Esophagus muscularis mucosa (tissue), 4 donors: ENCODE data around the gene SGPP2. TPM values are rescaled to one million over a fixed set of nuclear protein-coding genes. Genes with fewer than 3 reads are reported as not detected.

ENCODE experiments used
- DNase-seq: peaks from one replicate; pipeline ENCODE4 v3.0.0-alpha.2; 2017; ENCODE audit errors: extremely low spot score
- H3K27ac ChIP-seq, 4 donors: fragments of 200-600 bp; sonication (generic); replicated peaks in 1 of 4; 1 replicate in 3 of 4; 2 replicates in 1 of 4; pipeline ENCODE4 v1.5.1; 2016 to 2019; ENCODE audit warnings: mild to moderate bottlenecking in 1 of 4
- H3K27me3 ChIP-seq, 4 donors: fragments of 200-600 bp; sonication (generic); one replicate each; pipeline versions ENCODE4 v1.5.1 to v1.6.0; 2016 to 2019
- H3K36me3 ChIP-seq, 4 donors: fragments of 200-600 bp; sonication (generic); one replicate each; pipeline ENCODE4 v1.5.1; 2016 to 2019
- H3K4me1 ChIP-seq, 4 donors: fragments of 200-600 bp; sonication (generic); one replicate each; pipeline ENCODE4 v1.5.1; 2016 to 2019
- H3K4me3 ChIP-seq, 4 donors: fragments of 200-600 bp; sonication (generic); 1 replicate in 2 of 4; 2 replicates in 2 of 4; pipeline ENCODE4 v1.5.1; 2016 to 2019; ENCODE audit warnings: mild to moderate bottlenecking in 4 of 4, moderate library complexity in 1 of 4
- H3K9me3 ChIP-seq, 4 donors: fragments of 200-600 bp; sonication (generic); 1 replicate in 3 of 4; 2 replicates in 1 of 4; pipeline ENCODE4 v1.5.1; 2016 to 2019
- CTCF ChIP-seq, 3 experiments: fragments of 200-600 bp in 2 of 3; fragments of 450-650 bp in 1 of 3; sonication (generic) in 2 of 3; IDR thresholded peaks; one replicate each; pipeline ENCODE4 v1.5.1; 2017 to 2019; ENCODE audit warnings: antibody characterized with exemption in 3 of 3, mild to moderate bottlenecking in 2 of 3, moderate library complexity in 1 of 3
- EP300 ChIP-seq: sonication (generic); formaldehyde crosslinking; IDR thresholded peaks from one replicate; pipeline ENCODE4 v1.6.1; 2017; ENCODE audit warnings: antibody characterized with exemption
- POLR2A ChIP-seq: fragments of 450-650 bp; IDR thresholded peaks from one replicate; pipeline ENCODE4 v1.6.1; 2017; ENCODE audit warnings: antibody characterized with exemption, moderate library complexity, mild to moderate bottlenecking, low read depth
- POLR2AphosphoS5 ChIP-seq, 2 donors: sonication (generic); formaldehyde crosslinking; IDR thresholded peaks; one replicate each; pipeline ENCODE4 v1.6.1; 2017; ENCODE audit warnings: antibody characterized with exemption in 2 of 2
- WGBS: methylation state at CpG from one replicate; pipeline ENCODE4 v1.1.5; 2018; 5-methylcytosine and 5-hydroxymethylcytosine counted together
- intact Hi-C: fragments of 100-400 bp; cut with DNase I; formaldehyde crosslinking; loops from one replicate; pipeline ENCODE4 v1.15.1; 2023
- total RNA-seq, 4 donors: library from RNA; depleted of rRNA; stranded (reverse); fragments of >200 nt; gene quantifications; one replicate each; pipeline versions ENCODE4 v1.1.0 to v1.2.1, GENCODE V29; 2016

SGPP2 gene
- total RNA-seq, 4 donors from 2014 or later, result 0.32 to 0.83 (median 0.52) TPM

- Histone ChIP-seq H3K4me1 (no peaks in the 10 kb centered on the region), H3K36me3 (peaks cover 0 to 27% (median 4%) of the 10 kb centered on the region in 4 donors), H3K27ac (no peak overlapping the region), H3K9me3 (no peaks in the 10 kb centered on the region), H3K4me3 (no peak overlapping the region), H3K27me3 (no peaks in the 10 kb centered on the region)
- intact Hi-C loops, result no loop called here
- 90% methylated on average over 2 of the region's 2 CpGs for WGBS
- no peak for TF ChIP-seq POLR2A
- no peak for TF ChIP-seq EP300
- TF ChIP-seq POLR2AphosphoS5 (IDR thresholded peaks at IDR 0.05), result no peak
- no peak for TF ChIP-seq CTCF (IDR thresholded peaks at IDR 0.05)
- no peak for DNase-seq
Observed at GRCh38 chr2:222592176-222592575, 167.8 kb downstream of the SGPP2 start.

- no peak overlapping the region for H3K27ac ChIP-seq
- TF ChIP-seq POLR2A, result no peak
- no peak for TF ChIP-seq POLR2AphosphoS5 (IDR thresholded peaks at IDR 0.05)
- no peak for TF ChIP-seq CTCF (IDR thresholded peaks at IDR 0.05)
- H3K9me3 ChIP-seq, result no peaks in the 10 kb centered on the region
- H3K27me3 ChIP-seq, result no peaks in the 10 kb centered on the region
- H3K36me3 ChIP-seq, result peaks cover 6 to 47% (median 20%) of the 10 kb centered on the region in 4 donors
- DNase-seq, result no peak
- 89% methylated on average over 1 of the region's 1 CpG for WGBS
- no peak overlapping the region for H3K4me3 ChIP-seq
- H3K4me1 ChIP-seq, result no peaks in the 10 kb centered on the region
- intact Hi-C loops, result no loop called here
Observed at GRCh38 chr2:222594679-222595078, 170.3 kb downstream of the SGPP2 start.

GRCh38 chr2:222595581-222595980 lies 171.2 kb downstream of the SGPP2 start:
- intact Hi-C loops, result no loop called here
- Histone ChIP-seq H3K27ac (no peak overlapping the region), H3K4me3 (no peak overlapping the region), H3K36me3 (peaks cover 6 to 44% (median 21%) of the 10 kb centered on the region in 4 donors), H3K4me1 (no peaks in the 10 kb centered on the region), H3K27me3 (no peaks in the 10 kb centered on the region), H3K9me3 (no peaks in the 10 kb centered on the region)
- WGBS, result 92% methylated on average over 2 of the region's 2 CpGs
- no peak for DNase-seq
- TF ChIP-seq CTCF (IDR thresholded peaks at IDR 0.05) (no peak), POLR2A (no peak), POLR2AphosphoS5 (IDR thresholded peaks at IDR 0.05) (no peak), EP300 (no peak)

GRCh38 chr2:222598611-222599010 lies 174.3 kb downstream of the SGPP2 start:
- 85% methylated on average over 4 of the region's 4 CpGs for WGBS
- H3K27me3 ChIP-seq, result no peaks in the 10 kb centered on the region
- no peak overlapping the region for H3K27ac ChIP-seq
- DNase-seq, result no peak
- no peak for TF ChIP-seq CTCF (IDR thresholded peaks at IDR 0.05)
- H3K4me3 ChIP-seq, result no peak overlapping the region
- peaks cover 6 to 33% (median 21%) of the 10 kb centered on the region in 4 donors for H3K36me3 ChIP-seq
- no peaks in the 10 kb centered on the region for H3K9me3 ChIP-seq
- intact Hi-C loops, result no loop called here
- no peaks in the 10 kb centered on the region for H3K4me1 ChIP-seq

- Histone ChIP-seq H3K9me3 (no peaks in the 10 kb centered on the region), H3K27me3 (no peaks in the 10 kb centered on the region), H3K4me1 (no peaks in the 10 kb centered on the region), H3K36me3 (peaks cover 4 to 18% (median 8%) of the 10 kb centered on the region in 4 donors), H3K27ac (no peak overlapping the region), H3K4me3 (no peak overlapping the region)
- WGBS, result 97% methylated on average over 2 of the region's 2 CpGs
- DNase-seq, result no peak
- TF ChIP-seq CTCF (IDR thresholded peaks at IDR 0.05) (no peak), POLR2A (no peak), EP300 (no peak), POLR2AphosphoS5 (IDR thresholded peaks at IDR 0.05) (no peak)
- intact Hi-C loops, result no loop called here
Observed at GRCh38 chr2:222603501-222603900, 179.2 kb downstream of the SGPP2 start.
